Tracheal epithelial cell (primary cell): ENCODE data around the gene SPIRE1. TPM values are rescaled to one million over a fixed set of nuclear protein-coding genes. Genes with fewer than 3 reads are reported as not detected.

ENCODE experiments used
- total RNA-seq: library from RNA; depleted of rRNA; stranded (reverse); fragments of >200 nt; gene quantifications from 2 replicates; pipeline ENCODE4 v1.2.1, GENCODE V29; 2014

Gene SPIRE1
- 74.5 and 114 TPM in 2 replicates for total RNA-seq

GRCh38 chr18:12657684-12658425 is at the start of gene SPIRE1:
Gene SPIRE1 (minus strand): TSS chr18:12658107. CDS start chr18:12657866, 241 bp downstream.

GRCh38 chr18:12702221-12703095 is 44.6 kb upstream of the SPIRE1 start, which contains the start of the genes CEP76 and PSMG2:
Gene CEP76 (minus strand): TSS chr18:12702723. CDS start chr18:12702548, 175 bp downstream.
Gene PSMG2 (plus strand): TSS chr18:12703042. CDS start chr18:12703108, 66 bp downstream.

Other genes starting within 250 kb of the SPIRE1 start
- gene CEP76, start 44.6 kb upstream of the SPIRE1 start, total RNA-seq, result 9.4 and 14.5 TPM in 2 replicates
- 63.1 and 68.0 TPM in 2 replicates for gene PSMG2, start 44.9 kb upstream of the SPIRE1 start, total RNA-seq
- 35.4 and 42.0 TPM in 2 replicates for gene PTPN2, start 226.1 kb upstream of the SPIRE1 start, total RNA-seq